Measurements from ENCODE around the gene OR2Z1. TPM values are rescaled to one million over a fixed set of nuclear protein-coding genes. Genes with fewer than 3 reads are reported as not detected.
A peak's percentile ranks its signal among the peaks of the same experiment; 100 is the strongest.
"Not testable (repeated sequence)": the region's sequence is repeated elsewhere in the genome, so short reads cannot be mapped to it uniquely, and the experiment has no call there.

Gene OR2Z1
- total RNA-seq, 3 donors from 2014 or later (not counting 1 experiment from before 2014, with no cell fraction given), result 0.43 TPM; not detected in 2

GRCh38 chr19:8705742-8706141 is 15.7 kb upstream of the OR2Z1 start:
- intact Hi-C loops (cut with micrococcal nuclease), result no loop called here
- H3K27me3 ChIP-seq (ENCODE audit: control insufficient read depth, insufficient read depth, low read length), result no peaks in the 10 kb centered on the region
- H3K27ac ChIP-seq (ENCODE audit: low read length), result no peak overlapping the region
- no peak for DNase-seq
- Mint-ChIP-seq H3K27me3 (ENCODE audit: low read depth in 2 of 2) (no peaks in the 10 kb centered on the region), H3K4me1 (peaks cover 51 to 52% of the 10 kb centered on the region in 2 donors), H3K9me3 (no peaks in the 10 kb centered on the region), H3K36me3 (no peaks in the 10 kb centered on the region), H3K27ac (peak overlapping the region; percentile 16 to 17), H3K4me3 (peak overlapping the region; percentile 0)
- peaks cover 49% of the 10 kb centered on the region for H3K4me1 ChIP-seq (ENCODE audit: control insufficient read depth, insufficient read depth, low read length)
- no peak for TF ChIP-seq CTCF (IDR thresholded peaks at IDR 0.05)
- no peaks in the 10 kb centered on the region for H3K36me3 ChIP-seq (ENCODE audit: control insufficient read depth, insufficient read depth, low read length)
- H3K9me3 ChIP-seq (ENCODE audit: control insufficient read depth, insufficient read depth, low read length), result no peaks in the 10 kb centered on the region
- no peak overlapping the region for H3K4me3 ChIP-seq (ENCODE audit: low read length)
- 4% methylated on average over 4 of the region's 5 CpGs for WGBS (ENCODE audit: insufficient coverage)
- no peak for ATAC-seq

DNA sequence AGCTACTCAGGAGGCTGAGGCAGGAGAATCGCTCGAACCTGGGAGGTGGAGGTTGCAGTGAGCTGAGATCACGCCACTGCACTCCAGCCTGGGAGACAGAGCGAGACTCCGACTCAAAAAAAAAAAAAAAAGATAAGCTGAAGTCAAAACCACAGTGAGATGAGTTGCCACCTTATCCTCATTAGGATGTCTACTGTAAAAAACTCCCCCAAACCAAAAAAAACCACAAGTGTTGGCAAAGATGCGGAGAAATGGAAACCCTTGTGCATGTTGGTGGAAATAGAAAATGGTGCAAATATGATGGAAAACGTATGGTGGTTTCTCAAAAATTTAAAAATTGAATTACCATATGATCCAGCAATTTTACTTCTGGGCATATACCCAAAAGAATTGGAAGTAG is 11.1 kb upstream of the OR2Z1 start:
- H3K27me3 ChIP-seq (ENCODE audit: control insufficient read depth, insufficient read depth, low read length); H3K36me3 ChIP-seq (ENCODE audit: control insufficient read depth, insufficient read depth, low read length); intact Hi-C loops (cut with micrococcal nuclease); H3K4me1 ChIP-seq (ENCODE audit: control insufficient read depth, insufficient read depth, low read length); H3K9me3 Mint-ChIP-seq; H3K4me3 Mint-ChIP-seq; DNase-seq; H3K27ac ChIP-seq (ENCODE audit: low read length); ATAC-seq; H3K9me3 ChIP-seq (ENCODE audit: control insufficient read depth, insufficient read depth, low read length); H3K4me3 ChIP-seq (ENCODE audit: low read length); H3K27ac Mint-ChIP-seq; H3K27me3 Mint-ChIP-seq (ENCODE audit: low read depth in 2 of 2): not testable (repeated sequence)
- H3K4me1 Mint-ChIP-seq, result peaks cover 16 to 19% of the 10 kb centered on the region in 2 donors
- 91% methylated on average over 5 of the region's 7 CpGs for WGBS (ENCODE audit: insufficient coverage)
- H3K36me3 Mint-ChIP-seq, result peaks cover 10% of the 10 kb centered on the region

GRCh38 chr19:8722032-8722431 is 598 bp downstream of the OR2Z1 start:
- H3K4me1 ChIP-seq (ENCODE audit: control insufficient read depth, insufficient read depth, low read length), result no peaks in the 10 kb centered on the region
- intact Hi-C loops (cut with micrococcal nuclease), result no loop called here
- TF ChIP-seq CTCF (IDR thresholded peaks at IDR 0.05), result no peak
- ATAC-seq, result no peak
- H3K4me1 Mint-ChIP-seq, result no peaks in the 10 kb centered on the region
- no peaks in the 10 kb centered on the region for H3K36me3 Mint-ChIP-seq
- H3K4me3 ChIP-seq (ENCODE audit: low read length), result no peak overlapping the region
- H3K27ac Mint-ChIP-seq, result no peak overlapping the region
- no peaks in the 10 kb centered on the region for H3K36me3 ChIP-seq (ENCODE audit: control insufficient read depth, insufficient read depth, low read length)
- H3K27me3 ChIP-seq (ENCODE audit: control insufficient read depth, insufficient read depth, low read length), result no peaks in the 10 kb centered on the region
- peaks cover 0 to 3% of the 10 kb centered on the region in 2 donors for H3K9me3 Mint-ChIP-seq
- H3K27me3 Mint-ChIP-seq (ENCODE audit: low read depth in 2 of 2), result peaks cover 30 to 46% of the 10 kb centered on the region in 2 donors
- DNase-seq, result no peak
- H3K27ac ChIP-seq (ENCODE audit: low read length), result no peak overlapping the region
- H3K4me3 Mint-ChIP-seq, result no peak overlapping the region
- WGBS (ENCODE audit: insufficient coverage), result 60% methylated on average over 1 of the region's 2 CpGs
- H3K9me3 ChIP-seq (ENCODE audit: control insufficient read depth, insufficient read depth, low read length), result no peaks in the 10 kb centered on the region

DNA sequence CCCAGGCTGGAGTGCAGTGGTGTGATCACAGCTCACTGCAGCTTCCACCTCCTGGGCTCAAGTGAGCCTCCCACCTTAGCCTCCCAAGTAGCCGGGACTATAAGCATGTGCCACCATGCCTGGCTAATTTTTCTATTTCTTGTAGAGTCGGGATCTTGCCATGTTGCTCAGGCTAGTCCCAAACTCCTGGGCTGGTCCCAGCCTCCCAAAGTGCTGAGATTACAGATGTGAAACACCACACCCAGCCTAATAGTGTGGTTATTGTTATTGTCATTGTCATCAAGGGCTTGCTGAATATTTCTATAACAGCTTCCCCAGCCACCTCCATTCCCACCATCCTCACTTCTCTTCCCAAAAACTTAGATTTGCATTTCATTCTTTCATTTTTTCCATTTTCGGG is 2.8 kb downstream of the OR2Z1 start:
- DNase-seq (no peak), ATAC-seq (no peak)
- no peak overlapping the region for H3K27ac ChIP-seq (ENCODE audit: low read length)
- Mint-ChIP-seq H3K4me3 (no peak overlapping the region), H3K36me3 (no peaks in the 10 kb centered on the region), H3K27me3 (ENCODE audit: low read depth in 2 of 2) (peaks cover 26 to 46% of the 10 kb centered on the region in 2 donors), H3K27ac (no peak overlapping the region), H3K9me3 (peaks cover 0 to 3% of the 10 kb centered on the region in 2 donors), H3K4me1 (no peaks in the 10 kb centered on the region)
- H3K4me1 ChIP-seq (ENCODE audit: control insufficient read depth, insufficient read depth, low read length), result no peaks in the 10 kb centered on the region
- H3K36me3 ChIP-seq (ENCODE audit: control insufficient read depth, insufficient read depth, low read length), result no peaks in the 10 kb centered on the region
- WGBS (ENCODE audit: insufficient coverage), result 81% methylated on average over 3 of the region's 3 CpGs
- H3K4me3 ChIP-seq (ENCODE audit: low read length), result no peak overlapping the region
- no peak for TF ChIP-seq CTCF (IDR thresholded peaks at IDR 0.05)
- H3K9me3 ChIP-seq (ENCODE audit: control insufficient read depth, insufficient read depth, low read length), result no peaks in the 10 kb centered on the region
- no peaks in the 10 kb centered on the region for H3K27me3 ChIP-seq (ENCODE audit: control insufficient read depth, insufficient read depth, low read length)
- intact Hi-C loops (cut with micrococcal nuclease), result no loop called here
